Body of pancreas (tissue), 4 donors: ENCODE data around the gene LIPE. TPM values are rescaled to one million over a fixed set of nuclear protein-coding genes. Genes with fewer than 3 reads are reported as not detected.

Source experiments
- ATAC-seq: fragments of 150-250 bp; one replicate; pipeline ENCODE4 v1.9.1; 2016
- DNase-seq, 4 donors: peaks; one replicate each; pipeline ENCODE4 v3.0.0-alpha.2; 2019
- H3K27ac ChIP-seq, 4 donors: fragments of 200-600 bp; sonication (generic); 1 replicate in 3 of 4; 2 replicates in 1 of 4; pipeline versions ENCODE4 v1.5.1 to v1.6.1; 2016 to 2019; ENCODE audit warnings: mild to moderate bottlenecking in 1 of 4, mixed read lengths in 1 of 4, moderate library complexity in 1 of 4
- H3K27me3 ChIP-seq, 2 donors: fragments of 200-600 bp; sonication (generic); one replicate each; pipeline ENCODE4 v1.6.0; 2016; ENCODE audit warnings: mild to moderate bottlenecking in 1 of 2
- H3K36me3 ChIP-seq, 2 donors: fragments of 200-600 bp; sonication (generic); replicated peaks in 1 of 2; 2 replicates each; pipeline ENCODE4 v1.5.1; 2016; ENCODE audit warnings: low read depth in 2 of 2; ENCODE audit not compliant: insufficient read depth in 1 of 2
- H3K4me1 ChIP-seq: fragments of 200-600 bp; sonication (generic); one replicate; pipeline ENCODE4 v1.6.0; 2016
- H3K4me3 ChIP-seq, 2 donors: fragments of 200-600 bp; sonication (generic); 1 replicate in 1 of 2; 2 replicates in 1 of 2; pipeline ENCODE4 v1.5.1; 2016 to 2019
- H3K9me3 ChIP-seq, 3 donors: fragments of 200-600 bp; sonication (generic); 1 replicate in 2 of 3; 2 replicates in 1 of 3; pipeline ENCODE4 v1.5.1; 2016
- CTCF ChIP-seq, 7 experiments: fragments of 450-650 bp in 4 of 7; fragments of 200-600 bp in 3 of 7; sonication (generic) in 3 of 7; IDR thresholded peaks; one replicate each; pipeline ENCODE4 v1.5.1; 2016 to 2019; ENCODE audit warnings: antibody characterized with exemption in 7 of 7
- POLR2A ChIP-seq, 3 donors: fragments of 450-650 bp; IDR thresholded peaks; one replicate each; pipeline ENCODE4 v1.6.1; 2016; ENCODE audit warnings: antibody characterized with exemption in 3 of 3, mild to moderate bottlenecking in 2 of 3
- WGBS, 2 donors: methylation state at CpG; one replicate each; pipeline ENCODE4 v1.1.5; 2017; 5-methylcytosine and 5-hydroxymethylcytosine counted together
- intact Hi-C: fragments of 100-400 bp; cut with DNase I; formaldehyde crosslinking; loops from one replicate; pipeline ENCODE4 v1.15.1; 2023
- total RNA-seq, 2 donors: library from RNA; depleted of rRNA; stranded (reverse); fragments of >200 nt; gene quantifications; one replicate each; pipeline ENCODE4 v1.1.0, GENCODE V29; 2016

LIPE gene
- total RNA-seq, 2 donors from 2014 or later, result 8.3 to 357 TPM

DNA sequence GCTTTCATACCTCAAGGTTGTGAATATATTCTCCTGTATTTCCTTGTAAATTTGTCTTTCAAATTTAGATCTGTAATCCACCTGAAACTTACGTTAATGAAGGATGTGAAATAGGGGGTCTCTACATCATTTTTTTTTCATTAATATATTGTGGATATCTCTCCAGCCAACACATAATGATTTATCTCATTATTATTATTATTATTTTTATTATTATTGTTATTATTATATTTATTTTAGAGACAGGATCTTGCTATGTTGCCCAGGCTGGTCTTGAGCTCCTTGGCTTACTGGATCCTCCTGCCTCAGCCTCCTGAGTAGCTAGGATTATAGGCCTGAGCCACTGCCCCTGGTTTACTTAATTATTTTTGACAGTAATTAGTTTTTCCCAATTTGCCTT, 4.3 kb upstream of the LIPE start:
- no peaks in the 10 kb centered on the region for H3K27me3 ChIP-seq
- no peak overlapping the region for H3K27ac ChIP-seq
- no peak overlapping the region for H3K4me3 ChIP-seq
- H3K36me3 ChIP-seq, result no peaks in the 10 kb centered on the region
- intact Hi-C loops, result no loop called here
- TF ChIP-seq POLR2A (IDR thresholded peaks at IDR 0.05), result no peak
- TF ChIP-seq CTCF (IDR thresholded peaks at IDR 0.05), result no peak
- H3K9me3 ChIP-seq, result no peaks in the 10 kb centered on the region
- 90 to 96% methylated on average over 1 of the region's 1 CpG for WGBS, 2 donors
- ATAC-seq, result no peak
- peaks cover 12% of the 10 kb centered on the region for H3K4me1 ChIP-seq
- no peak for DNase-seq

DNA sequence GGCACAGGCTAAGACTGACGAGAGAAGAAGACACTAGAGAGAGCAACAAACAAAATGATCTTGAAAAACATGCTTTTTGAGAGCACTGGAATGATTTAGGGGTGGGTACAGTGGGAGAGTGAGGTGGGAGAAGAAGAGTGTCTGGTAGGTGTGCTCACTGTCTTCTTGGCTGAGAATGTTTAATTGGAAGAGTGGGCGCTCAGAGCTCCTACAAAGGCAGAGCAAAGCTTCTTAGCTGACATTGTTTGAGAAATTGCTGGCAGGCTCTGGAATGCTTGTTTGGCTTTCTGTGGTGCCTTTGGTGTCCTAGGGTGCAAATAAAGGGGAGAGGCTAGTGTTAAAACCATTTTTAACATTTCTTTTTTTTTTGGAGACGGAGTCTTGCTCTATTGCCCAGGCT, 1.5 kb upstream of the LIPE start:
- Histone ChIP-seq H3K27ac (no peak overlapping the region), H3K9me3 (no peaks in the 10 kb centered on the region), H3K27me3 (no peaks in the 10 kb centered on the region), H3K4me1 (peaks cover 16% of the 10 kb centered on the region), H3K36me3 (no peaks in the 10 kb centered on the region), H3K4me3 (no peak overlapping the region)
- ATAC-seq, result no peak
- intact Hi-C loops, result no loop called here
- DNase-seq, result no peak
- WGBS, 2 donors, result 86 to 94% methylated on average over 3 of the region's 3 CpGs
- no peak for TF ChIP-seq CTCF (IDR thresholded peaks at IDR 0.05)
- no peak for TF ChIP-seq POLR2A (IDR thresholded peaks at IDR 0.05)

GRCh38 chr19:42426643-42427042, 545 bp downstream of the LIPE start:
- TF ChIP-seq POLR2A (IDR thresholded peaks at IDR 0.05) (no peak), CTCF (IDR thresholded peaks at IDR 0.05) (no peak)
- Histone ChIP-seq H3K4me1 (peaks cover 28% of the 10 kb centered on the region), H3K27me3 (no peaks in the 10 kb centered on the region), H3K4me3 (no peak overlapping the region), H3K27ac (no peak overlapping the region), H3K36me3 (no peaks in the 10 kb centered on the region), H3K9me3 (no peaks in the 10 kb centered on the region)
- ATAC-seq (no peak), DNase-seq (no peak)
- intact Hi-C loops, result no loop called here
- WGBS, 2 donors, result 90 to 100% methylated on average over 2 to 3 of the region's 3 CpGs

- ATAC-seq, result no peak
- no peaks in the 10 kb centered on the region for H3K9me3 ChIP-seq
- no peak for TF ChIP-seq CTCF (IDR thresholded peaks at IDR 0.05)
- TF ChIP-seq POLR2A (IDR thresholded peaks at IDR 0.05), result no peak
- peaks cover 37% of the 10 kb centered on the region for H3K4me1 ChIP-seq
- DNase-seq, result no peak
- no peak overlapping the region for H3K27ac ChIP-seq
- intact Hi-C loops, result no loop called here
- no peaks in the 10 kb centered on the region for H3K36me3 ChIP-seq
- no peaks in the 10 kb centered on the region for H3K27me3 ChIP-seq
- 44 to 69% methylated on average over 5 to 13 of the region's 13 CpGs for WGBS, 2 donors
- H3K4me3 ChIP-seq, result no peak overlapping the region
Measured at GRCh38 chr19:42424712-42425131, 2.5 kb downstream of the LIPE start.

DNA sequence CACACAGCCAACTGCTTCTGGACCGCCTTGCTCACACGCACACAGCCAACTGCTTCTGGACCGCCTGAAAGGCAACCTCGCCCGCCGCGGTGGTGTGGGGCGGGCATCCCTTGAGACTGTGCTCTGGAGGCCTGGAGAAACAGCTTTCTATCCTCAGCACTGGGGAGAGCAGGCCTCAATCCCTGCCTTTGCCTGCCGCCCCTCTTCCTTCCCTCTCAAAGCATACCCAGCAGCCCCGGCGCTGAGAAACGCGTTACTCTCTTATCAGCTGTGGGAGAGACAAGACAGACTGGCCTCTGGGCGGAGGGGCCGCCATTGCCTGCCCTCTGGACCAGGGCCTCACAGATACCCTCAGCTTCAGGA, 2.9 kb downstream of the LIPE start:
- H3K27me3 ChIP-seq, result no peaks in the 10 kb centered on the region
- no peak overlapping the region for H3K4me3 ChIP-seq
- ATAC-seq (no peak), DNase-seq (no peak)
- no peaks in the 10 kb centered on the region for H3K9me3 ChIP-seq
- WGBS, 2 donors, result 52 to 55% methylated on average over 7 to 15 of the region's 15 CpGs
- no peaks in the 10 kb centered on the region for H3K36me3 ChIP-seq
- H3K27ac ChIP-seq, result no peak overlapping the region
- peaks cover 37% of the 10 kb centered on the region for H3K4me1 ChIP-seq
- intact Hi-C loops, result no loop called here
- no peak for TF ChIP-seq CTCF (IDR thresholded peaks at IDR 0.05)
- TF ChIP-seq POLR2A (IDR thresholded peaks at IDR 0.05), result no peak
